ENCODE results near the gene CYP11A1. TPM values are rescaled to one million over a fixed set of nuclear protein-coding genes. Genes with fewer than 3 reads are reported as not detected.

CYP11A1 gene
- total RNA-seq, 1 donor from 2014 or later: 1.1 TPM

GRCh38 chr15:74347757-74348250 is 19.6 kb downstream of the CYP11A1 start:
- no peaks in the 10 kb centered on the region for H3K9me3 ChIP-seq
- ATAC-seq (no peak), DNase-seq (no peak)
- no peak for TF ChIP-seq CTCF (IDR thresholded peaks at IDR 0.05)
- H3K36me3 ChIP-seq: no peaks in the 10 kb centered on the region
- intact Hi-C loops (cut with DNase I): no loop called here
- peaks cover 6% of the 10 kb centered on the region for H3K27me3 ChIP-seq
- H3K27ac ChIP-seq: no peak overlapping the region
- no peak overlapping the region for H3K4me3 ChIP-seq
- H3K4me1 ChIP-seq: no peaks in the 10 kb centered on the region

- ATAC-seq (no peak), DNase-seq (peak; percentile 52)
- no peak overlapping the region for H3K27ac ChIP-seq
- H3K27me3 ChIP-seq: no peaks in the 10 kb centered on the region
- intact Hi-C loops (cut with DNase I): no loop called here
- TF ChIP-seq CTCF (IDR thresholded peaks at IDR 0.05): no peak
- no peak overlapping the region for H3K4me3 ChIP-seq
- no peaks in the 10 kb centered on the region for H3K36me3 ChIP-seq
- H3K4me1 ChIP-seq: no peaks in the 10 kb centered on the region
- H3K9me3 ChIP-seq: no peaks in the 10 kb centered on the region
These were observed 22.4 kb downstream of the CYP11A1 start for GRCh38 chr15:74345051-74345450.

GRCh38 chr15:74343797-74344127 is 23.7 kb downstream of the CYP11A1 start:
- Histone ChIP-seq H3K27me3 (no peaks in the 10 kb centered on the region), H3K9me3 (no peaks in the 10 kb centered on the region), H3K27ac (no peak overlapping the region), H3K36me3 (no peaks in the 10 kb centered on the region), H3K4me3 (no peak overlapping the region), H3K4me1 (peaks cover 5% of the 10 kb centered on the region)
- intact Hi-C loops (cut with DNase I): no loop called here
- ATAC-seq (no peak), DNase-seq (no peak)
- TF ChIP-seq CTCF (IDR thresholded peaks at IDR 0.05): no peak

- TF ChIP-seq CTCF (IDR thresholded peaks at IDR 0.05): no peak
- no peaks in the 10 kb centered on the region for H3K36me3 ChIP-seq
- H3K27me3 ChIP-seq: no peaks in the 10 kb centered on the region
- no peak overlapping the region for H3K4me3 ChIP-seq
- intact Hi-C loops (cut with DNase I): no loop called here
- no peak overlapping the region for H3K27ac ChIP-seq
- DNase-seq: peak; percentile 37
- peaks cover 5% of the 10 kb centered on the region for H3K4me1 ChIP-seq
- no peaks in the 10 kb centered on the region for H3K9me3 ChIP-seq
- ATAC-seq: no peak
These were observed 24.2 kb downstream of the CYP11A1 start for GRCh38 chr15:74343127-74343796.

- Histone ChIP-seq H3K9me3 (no peaks in the 10 kb centered on the region), H3K4me3 (no peak overlapping the region), H3K27me3 (no peaks in the 10 kb centered on the region), H3K27ac (no peak overlapping the region), H3K4me1 (peaks cover 5% of the 10 kb centered on the region), H3K36me3 (no peaks in the 10 kb centered on the region)
- TF ChIP-seq CTCF (IDR thresholded peaks at IDR 0.05): no peak
- intact Hi-C loops (cut with DNase I): no loop called here
- peak; percentile 40 for ATAC-seq
- DNase-seq: peak; percentile 27
These were observed 27.3 kb downstream of the CYP11A1 start for GRCh38 chr15:74340150-74340549.

GRCh38 chr15:74339371-74339770 is 28.1 kb downstream of the CYP11A1 start:
- Histone ChIP-seq H3K36me3 (no peaks in the 10 kb centered on the region), H3K4me3 (no peak overlapping the region), H3K27me3 (no peaks in the 10 kb centered on the region), H3K27ac (no peak overlapping the region), H3K4me1 (peaks cover 5% of the 10 kb centered on the region), H3K9me3 (no peaks in the 10 kb centered on the region)
- DNase-seq (peak; percentile 40), ATAC-seq (no peak)
- intact Hi-C loops (cut with DNase I): no loop called here
- TF ChIP-seq CTCF (IDR thresholded peaks at IDR 0.05): no peak

Data from upper lobe of right lung (tissue), 1 donor.